Lower leg skin (tissue), 3 donors: ENCODE results near the gene GOLPH3.

Source experiments
- CTCF ChIP-seq, 3 donors: fragments of 450-650 bp; IDR thresholded peaks; one replicate each; pipeline ENCODE4 v1.5.1; 2016; ENCODE audit warnings: antibody characterized with exemption in 3 of 3, mild to moderate bottlenecking in 3 of 3, moderate library complexity in 2 of 3
- POLR2A ChIP-seq, 2 donors: fragments of 450-650 bp; IDR thresholded peaks; one replicate each; pipeline ENCODE4 v1.6.1; 2016 to 2017; ENCODE audit warnings: antibody characterized with exemption in 2 of 2, mild to moderate bottlenecking in 1 of 2, moderate library complexity in 1 of 2

GRCh38 chr5:32158679-32158975 lies 15.5 kb downstream of the GOLPH3 start:
- TF ChIP-seq CTCF (IDR thresholded peaks at IDR 0.05) (no peak), POLR2A (IDR thresholded peaks at IDR 0.05) (no peak)
